Measurements from ENCODE around the gene PLEKHM3.

GRCh38 chr2:207903236-207903635 is 122.1 kb downstream of the PLEKHM3 start:
- TF ChIP-seq CTCF (conservative IDR thresholded peaks at IDR 0.05; ENCODE audit: low read depth, low read length) (no peak), SMC3 (IDR thresholded peaks at IDR 0.05; ENCODE audit: low read depth, low read length) (no peak), CEBPB (IDR thresholded peaks at IDR 0.05; ENCODE audit: low read depth, low read length) (no peak), RAD21 (IDR thresholded peaks at IDR 0.05; ENCODE audit: low read length) (no peak), POLR2A (IDR thresholded peaks at IDR 0.05; ENCODE audit: low read depth, low read length) (no peak), USF2 (IDR thresholded peaks at IDR 0.05; ENCODE audit: low read depth, low read length) (no peak), MXI1 (IDR thresholded peaks at IDR 0.05; ENCODE audit: borderline replicate concordance, low read depth, low read length) (no peak), RFX5 (IDR thresholded peaks at IDR 0.05; ENCODE audit: low read depth, low read length) (no peak)

Data from IMR-90 (cell line).